GM19043 (cell line): ENCODE measurements around the gene MYO1H.

ENCODE experiments used
- ATAC-seq: cut with Tn5 transposase; IDR thresholded peaks from one replicate; pipeline ENCODE4 v1.9.1; 2021; ENCODE audit warnings: low read depth; ENCODE audit not compliant: unreplicated experiment

Gene MYO1H

DNA sequence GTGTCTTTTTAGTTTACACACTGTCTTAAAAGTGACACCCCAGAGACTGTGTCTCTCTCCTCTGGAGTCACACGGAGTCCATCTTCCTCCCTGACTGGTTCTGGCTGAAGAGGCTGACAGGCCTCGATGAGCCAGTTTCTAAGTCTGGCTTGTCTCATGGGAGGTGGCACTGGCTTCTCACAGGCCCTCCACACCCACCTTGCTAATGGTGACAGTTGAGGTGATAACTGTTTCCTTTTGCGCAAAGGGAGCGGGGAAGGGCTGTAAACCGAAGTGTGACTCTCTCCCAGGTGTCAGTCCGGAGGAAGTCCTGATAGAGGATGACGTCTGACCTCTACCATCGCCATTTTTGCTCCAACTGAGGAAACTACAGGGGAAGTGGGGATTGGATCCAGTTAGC lies 99.2 kb downstream of the MYO1H start:
- ATAC-seq = no peak

DNA sequence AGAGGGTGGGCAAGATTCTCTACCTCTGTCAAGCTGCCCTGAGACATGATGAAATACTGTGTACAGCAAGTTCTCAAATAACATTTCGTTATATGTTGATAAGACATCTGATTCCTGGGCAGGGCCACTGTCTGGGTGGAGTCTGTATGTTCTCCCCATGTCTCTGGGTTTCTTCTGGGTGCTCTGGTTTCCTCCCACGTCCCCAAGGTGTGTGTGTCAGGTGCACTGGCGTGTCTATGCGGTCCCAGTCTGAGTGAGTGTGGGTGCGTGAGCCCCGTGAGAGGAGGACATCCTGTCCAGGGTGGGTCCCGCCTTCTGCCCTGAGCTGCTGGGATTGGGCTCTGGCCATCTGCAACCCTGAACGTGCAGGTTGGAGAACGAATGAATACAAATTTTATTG lies 99.8 kb downstream of the MYO1H start:
- ATAC-seq = no peak

DNA sequence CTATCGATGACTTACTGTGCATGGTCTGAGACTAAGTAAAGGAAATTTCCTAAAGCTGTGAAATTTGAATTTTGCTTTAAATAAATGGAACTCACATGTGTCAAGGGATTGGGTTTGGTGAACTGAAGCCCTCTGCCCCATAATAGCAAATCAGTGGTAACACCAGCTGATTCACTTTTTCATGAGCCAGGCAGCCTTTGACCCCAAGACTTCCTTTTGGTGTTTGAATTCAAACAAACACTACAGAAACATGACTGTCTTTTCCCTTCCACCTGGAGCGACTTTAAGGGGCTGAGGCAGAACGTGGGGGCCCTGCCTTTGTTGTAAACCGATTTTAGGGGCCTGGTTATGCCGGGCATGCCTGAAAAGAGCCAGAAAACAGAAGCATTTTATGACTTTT lies 100.6 kb downstream of the MYO1H start:
- ATAC-seq = no peak

DNA sequence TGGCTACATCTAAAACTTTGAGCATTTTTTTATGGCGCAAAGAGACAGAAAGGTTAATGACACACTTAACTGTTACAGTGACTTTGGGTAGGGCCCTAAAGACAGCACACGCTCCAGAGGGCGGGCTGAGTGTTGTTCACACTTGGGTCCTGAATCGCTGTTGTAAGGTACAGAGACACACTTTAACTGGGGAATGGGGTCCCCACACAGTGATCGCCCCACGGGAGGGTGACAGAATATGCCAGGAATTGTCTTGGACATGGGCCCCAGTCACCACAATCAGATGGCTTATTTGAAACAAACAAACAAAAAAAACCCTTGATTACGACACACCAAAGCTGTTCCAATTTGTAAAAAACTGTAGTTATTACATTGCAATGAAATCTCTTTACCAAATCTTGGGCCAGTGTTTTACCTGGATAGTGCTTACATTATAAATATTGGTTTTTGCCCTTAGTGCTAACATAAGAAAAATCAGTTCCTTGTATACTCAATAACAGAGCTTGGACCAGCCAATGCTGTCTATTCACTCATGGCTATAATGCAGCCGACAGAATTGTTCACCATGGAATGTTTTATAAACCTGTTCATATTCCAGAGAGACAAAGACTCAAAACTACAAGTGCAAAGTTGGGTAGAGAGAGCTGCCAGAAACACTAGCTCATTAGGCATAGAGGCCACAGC lies 101.1 kb downstream of the MYO1H start:
- no peak for ATAC-seq

DNA sequence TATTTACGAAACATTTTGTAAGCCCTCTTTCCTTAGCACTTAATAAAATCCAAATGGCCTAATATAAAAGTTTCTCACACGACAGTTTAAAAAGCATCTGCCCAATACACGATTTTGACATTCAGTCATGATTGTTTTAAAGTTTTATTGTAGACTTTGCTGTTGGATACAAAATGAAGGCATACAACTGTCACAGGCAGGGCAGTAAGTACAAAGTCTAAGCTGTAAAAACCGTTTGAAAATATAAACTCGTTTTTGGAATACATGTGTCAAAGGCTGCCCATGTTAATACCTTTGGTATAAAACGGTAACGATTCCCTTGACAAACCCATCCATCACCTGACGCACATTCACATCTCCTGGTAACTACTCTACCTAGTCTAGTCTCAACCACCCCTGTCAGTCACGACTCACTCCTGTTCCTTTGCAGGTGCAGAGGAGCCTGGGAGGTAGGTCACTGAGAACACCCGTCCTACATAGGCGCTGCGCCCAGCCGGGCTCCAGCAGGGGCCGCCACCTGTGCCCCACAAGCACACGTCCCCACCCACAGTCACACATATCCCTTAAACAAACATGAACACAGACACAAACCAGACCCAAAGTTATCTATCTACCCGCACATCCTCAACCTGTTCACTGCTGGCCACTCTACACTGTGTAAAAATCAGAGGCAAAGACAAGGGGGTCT lies 102.3 kb downstream of the MYO1H start:
- ATAC-seq = no peak

DNA sequence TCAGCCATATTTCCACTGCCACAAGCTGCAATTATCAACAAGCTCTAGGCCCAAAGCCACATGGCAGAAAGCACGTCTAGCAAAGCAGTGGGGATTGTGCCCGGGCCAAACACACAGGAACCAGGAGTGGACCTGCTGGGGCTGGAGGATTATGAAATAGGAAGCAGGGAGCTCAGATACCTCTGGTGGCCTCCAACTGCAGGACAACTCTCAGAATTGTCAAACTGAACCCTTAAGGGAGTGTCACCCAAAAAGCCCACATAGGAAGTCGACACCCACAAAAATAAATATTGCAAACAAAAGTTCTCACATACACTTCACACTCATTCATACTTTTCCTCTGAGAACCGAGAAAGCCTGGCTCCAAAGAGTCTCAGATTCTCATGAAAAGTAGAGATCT lies 103.3 kb downstream of the MYO1H start:
- ATAC-seq = no peak

DNA sequence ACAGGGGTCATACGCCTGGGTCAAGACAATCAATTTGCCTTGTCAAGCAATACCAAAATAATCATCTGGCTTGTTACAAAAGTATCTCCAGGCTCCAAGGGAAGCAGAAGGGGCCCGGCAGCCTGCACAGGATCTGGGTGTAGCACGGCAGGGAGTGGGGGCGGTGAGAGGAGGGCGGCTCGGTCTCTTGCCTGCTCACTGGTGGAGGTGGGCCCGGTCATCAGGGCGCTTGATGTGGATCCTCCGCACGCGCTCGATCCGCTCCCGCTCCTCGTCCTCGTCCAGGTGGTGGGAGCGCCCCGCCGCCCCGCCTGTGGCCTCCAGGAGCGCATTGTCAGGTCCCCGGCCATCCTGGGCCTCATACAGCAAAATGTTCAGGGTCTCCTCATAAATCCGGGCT lies 103.7 kb downstream of the MYO1H start:
- ATAC-seq = no peak

DNA sequence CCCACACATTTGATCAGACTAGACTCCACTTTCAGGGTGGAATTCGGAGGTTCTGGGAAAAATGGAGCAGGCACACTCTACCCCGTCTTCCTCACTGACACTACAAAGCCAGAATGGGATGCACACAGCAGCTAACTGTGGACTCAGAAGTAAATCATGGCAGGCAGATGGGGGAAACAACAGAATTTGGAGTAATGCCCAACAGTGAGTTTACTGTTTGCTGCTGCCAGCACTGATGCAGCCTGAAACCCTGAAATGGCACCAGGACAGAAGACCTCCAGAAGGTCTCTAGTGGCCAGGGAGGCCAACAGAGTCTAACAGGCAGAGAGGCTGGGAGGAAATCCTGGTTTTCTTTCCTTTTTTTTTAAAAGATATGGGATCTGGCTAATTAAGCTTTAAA lies 104.8 kb downstream of the MYO1H start:
- no peak for ATAC-seq

DNA sequence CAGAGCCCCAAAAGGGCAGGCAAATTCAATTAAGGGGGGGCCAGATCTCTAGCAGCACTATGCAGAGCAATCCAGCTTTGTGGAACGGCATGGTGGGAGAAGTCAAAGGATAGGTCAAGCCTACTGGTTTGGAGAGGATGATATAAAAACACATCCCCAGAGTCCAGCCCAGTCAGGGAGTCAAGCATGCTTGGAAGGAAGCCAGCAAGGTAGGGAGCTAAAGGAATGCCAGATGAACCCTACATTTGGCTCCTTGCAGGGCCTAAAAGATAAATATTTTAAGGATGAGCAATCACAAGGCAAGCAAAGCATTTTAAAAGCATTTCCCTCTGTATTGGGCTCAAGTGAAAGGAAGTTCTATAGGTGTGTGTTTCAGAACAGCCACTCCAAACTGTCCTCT lies 108.0 kb downstream of the MYO1H start:
- no peak for ATAC-seq

DNA sequence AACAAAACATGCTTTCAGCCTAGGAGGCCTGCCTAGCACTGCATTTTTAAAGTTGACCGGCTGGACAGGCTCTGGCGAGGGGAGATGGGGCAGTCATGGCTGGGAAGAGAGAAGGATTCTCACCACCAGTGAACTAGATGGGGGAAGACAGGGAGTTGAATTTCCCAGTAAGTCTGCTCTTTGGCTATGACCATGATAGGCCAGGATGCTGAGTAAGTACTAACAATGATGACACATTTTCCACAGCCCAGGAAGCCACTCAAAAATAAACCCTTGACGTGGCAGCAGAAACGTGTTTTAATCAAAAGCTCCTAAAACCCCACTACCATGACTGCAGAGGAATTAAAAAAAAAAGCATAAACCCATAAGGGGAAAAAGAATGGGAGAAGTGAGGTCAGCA lies 110.4 kb downstream of the MYO1H start:
- no peak for ATAC-seq

DNA sequence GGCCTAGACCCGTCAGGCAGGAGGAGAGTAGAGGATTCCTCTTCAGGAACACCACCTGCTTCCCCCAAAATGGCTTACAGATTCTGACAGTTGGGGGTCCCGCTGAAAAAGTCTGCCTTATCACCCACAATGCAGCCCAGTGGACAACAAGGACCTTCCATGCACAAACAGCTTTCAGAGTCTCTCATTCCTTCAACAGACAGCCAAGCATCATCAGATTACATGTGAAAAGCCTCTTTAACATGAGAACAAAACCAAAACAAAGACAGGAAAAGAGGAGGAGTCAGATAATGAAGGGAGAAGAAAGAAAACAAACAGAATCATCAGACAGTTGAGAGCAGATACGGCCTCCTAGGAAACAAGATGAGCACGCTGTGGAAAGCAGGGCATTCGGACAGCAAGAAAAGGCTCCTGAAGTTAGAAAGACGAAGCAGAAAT lies 111.1 kb downstream of the MYO1H start:
- ATAC-seq = no peak

DNA sequence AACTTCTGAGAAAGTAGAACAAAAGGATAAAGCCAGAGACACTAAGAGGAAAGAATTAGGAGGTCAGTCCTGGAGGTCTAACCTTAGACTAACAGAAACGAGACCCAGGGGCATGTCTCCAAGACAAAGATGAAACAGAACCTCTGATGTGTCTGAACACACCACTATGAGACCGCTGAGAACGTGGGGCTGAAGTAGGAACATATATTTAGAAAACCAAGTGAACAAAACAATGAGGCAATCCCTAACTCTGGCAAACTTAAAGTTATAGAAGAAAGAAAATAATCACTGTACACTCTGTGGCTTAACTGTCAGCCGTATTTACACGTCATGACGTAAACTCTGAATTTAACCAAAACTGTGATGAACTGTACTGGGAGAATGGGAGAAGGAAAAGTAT lies 111.5 kb downstream of the MYO1H start:
- no peak for ATAC-seq

DNA sequence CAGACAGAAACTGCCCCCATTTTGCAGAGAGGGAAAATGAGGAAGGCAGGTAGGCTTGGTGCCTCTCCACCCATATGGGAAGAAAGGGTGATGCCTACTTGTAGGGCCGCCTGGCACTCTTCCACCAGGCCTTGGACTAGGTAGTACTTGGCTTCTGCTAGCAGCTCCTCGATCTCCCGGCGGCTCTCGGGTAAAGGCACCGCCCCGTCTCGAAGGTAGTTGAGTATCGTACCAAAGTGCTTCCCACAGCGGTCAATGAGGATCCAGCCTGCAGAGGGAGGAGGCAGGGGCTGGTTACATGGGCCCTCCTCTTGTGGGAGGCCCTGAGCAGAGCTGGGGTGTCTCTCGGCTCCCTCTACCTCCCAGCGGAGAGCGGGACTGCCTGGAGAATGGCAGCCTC lies 112.8 kb downstream of the MYO1H start:
- no peak for ATAC-seq

DNA sequence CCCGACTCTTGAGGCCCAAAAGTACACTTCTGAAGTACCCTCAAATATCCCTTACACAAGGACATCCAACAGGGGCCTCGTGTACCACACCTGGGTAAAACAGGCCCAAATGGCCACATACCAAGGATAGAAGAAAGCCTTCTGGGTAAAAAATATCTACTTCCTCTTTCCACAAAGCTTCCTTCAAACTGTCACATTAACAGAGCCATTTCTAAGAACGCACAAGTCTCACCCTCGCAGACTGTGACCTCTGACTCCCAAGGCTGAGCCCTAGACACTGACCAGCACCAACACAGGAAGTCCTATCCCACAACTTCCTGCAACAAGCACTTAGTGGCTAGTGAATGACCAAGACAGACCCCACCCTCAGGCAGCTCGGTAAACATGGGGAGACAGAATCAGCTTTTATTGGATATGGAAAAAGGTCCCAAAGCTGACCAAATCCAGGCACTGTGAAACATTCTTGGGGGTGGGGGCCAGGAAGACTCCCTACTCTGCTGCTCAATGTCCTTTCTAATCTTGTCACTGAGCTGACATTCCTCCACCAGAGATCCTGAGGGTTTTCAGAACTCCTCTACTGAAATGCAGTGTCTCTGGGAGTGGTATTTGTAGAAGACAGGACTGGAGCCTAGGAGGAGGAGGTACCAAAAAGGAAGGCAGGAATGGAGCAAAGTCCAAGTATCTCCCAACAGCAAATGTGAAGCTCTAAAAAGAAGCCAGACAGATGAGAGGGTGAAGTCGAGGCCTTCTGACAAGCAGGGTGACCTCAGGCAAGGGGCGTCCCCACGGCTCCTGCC lies 113.5 kb downstream of the MYO1H start:
- no peak for ATAC-seq

DNA sequence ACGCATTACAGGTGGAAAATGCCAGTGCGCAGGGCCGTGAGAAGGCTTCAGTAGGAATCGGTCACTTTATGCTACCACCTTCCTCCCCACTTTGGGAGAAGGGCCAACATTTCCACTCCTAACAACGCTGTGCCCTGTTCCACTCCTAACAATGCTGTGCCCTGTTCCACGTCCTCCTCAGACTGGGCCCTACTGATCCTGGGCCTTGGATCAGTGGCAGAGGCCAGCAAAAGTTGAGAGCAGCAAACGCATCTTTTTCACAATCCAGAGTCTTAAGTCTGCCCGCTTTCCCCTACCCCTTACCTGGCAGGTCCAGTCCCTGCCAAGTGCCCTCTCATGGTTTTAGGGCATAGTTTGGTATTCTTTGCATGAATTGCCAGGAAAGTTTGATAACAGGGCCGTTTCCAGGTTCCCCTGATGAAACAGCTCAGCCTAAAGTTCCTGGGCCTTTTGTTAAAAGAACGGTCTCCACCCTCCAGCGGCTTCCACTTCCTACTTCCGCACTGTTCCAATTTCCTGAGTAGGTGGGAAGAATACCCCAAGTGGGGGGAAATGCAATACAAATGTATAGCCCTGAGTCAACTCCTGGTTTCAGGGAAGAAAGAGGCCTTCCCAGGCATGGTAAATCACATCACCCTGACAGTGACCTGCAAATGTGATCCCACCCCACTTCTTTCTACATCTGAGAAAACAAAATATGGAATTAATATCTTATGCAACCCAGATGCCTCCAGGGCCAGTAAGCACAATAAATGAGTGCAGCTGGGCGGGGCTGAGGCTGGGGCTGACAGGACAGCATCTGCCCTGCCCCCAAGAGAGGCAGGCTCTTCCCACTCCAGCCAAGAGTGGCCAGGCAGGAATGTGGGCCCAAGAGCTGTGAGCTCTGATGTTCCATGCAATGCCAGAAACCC lies 114.4 kb downstream of the MYO1H start:
- no peak for ATAC-seq

DNA sequence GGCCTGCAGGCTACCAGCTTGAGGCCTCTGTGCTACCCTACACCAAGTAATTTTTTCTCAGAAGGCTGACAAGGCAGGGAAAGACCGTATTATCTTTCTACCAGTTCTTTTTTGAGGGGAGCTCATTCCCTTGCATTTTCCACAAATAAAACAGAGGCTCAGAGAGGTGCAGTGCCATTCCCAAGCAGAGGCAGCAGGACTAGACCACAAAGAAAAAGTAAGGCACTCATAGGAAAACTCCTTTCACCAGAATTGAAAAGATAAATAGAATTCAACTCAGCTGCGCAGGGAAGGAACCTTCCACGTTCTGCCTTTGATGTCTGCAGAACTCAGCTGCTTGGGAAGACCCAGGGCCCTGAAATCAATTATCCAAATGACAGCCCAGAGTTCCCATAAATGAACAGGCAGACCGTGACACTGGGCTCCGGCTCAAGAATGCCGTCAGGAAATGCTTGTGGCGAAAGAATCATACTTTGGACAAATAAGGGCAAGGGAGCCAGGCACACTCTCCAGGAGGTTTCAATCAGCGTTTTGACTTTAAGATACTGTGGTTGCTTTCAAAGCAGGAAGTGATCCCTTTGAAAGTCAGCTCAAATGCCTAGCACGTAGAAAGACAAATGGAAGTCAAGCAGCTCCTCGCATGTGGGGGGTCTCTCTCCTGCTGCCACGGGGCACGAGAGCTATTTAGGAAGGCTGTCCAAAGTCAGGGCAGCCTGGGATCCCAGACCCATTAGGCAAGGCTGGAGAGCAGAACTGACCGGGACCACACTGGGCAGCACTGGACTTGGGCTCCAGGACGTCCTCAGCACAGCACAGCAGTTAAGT lies 115.4 kb downstream of the MYO1H start:
- no peak for ATAC-seq

DNA sequence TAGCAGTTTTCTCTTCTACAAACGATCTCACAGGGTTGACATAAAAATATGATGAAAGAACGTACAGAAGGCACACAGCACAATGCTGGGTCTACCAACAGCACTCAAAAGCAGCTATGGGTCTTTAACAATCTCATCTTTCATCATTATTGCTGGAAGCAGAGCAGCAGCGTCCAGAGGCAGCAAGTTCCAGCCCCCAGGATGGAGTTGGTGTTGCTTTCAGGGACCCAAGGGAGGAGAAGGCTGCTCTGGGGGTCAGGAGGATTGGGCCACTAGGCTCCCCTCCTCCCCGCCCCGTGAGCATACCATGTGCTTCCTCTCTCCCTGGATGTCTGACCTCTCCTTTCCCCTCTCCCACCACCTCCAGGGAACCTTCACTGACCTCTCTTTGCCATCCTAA lies 116.1 kb downstream of the MYO1H start:
- ATAC-seq = no peak

DNA sequence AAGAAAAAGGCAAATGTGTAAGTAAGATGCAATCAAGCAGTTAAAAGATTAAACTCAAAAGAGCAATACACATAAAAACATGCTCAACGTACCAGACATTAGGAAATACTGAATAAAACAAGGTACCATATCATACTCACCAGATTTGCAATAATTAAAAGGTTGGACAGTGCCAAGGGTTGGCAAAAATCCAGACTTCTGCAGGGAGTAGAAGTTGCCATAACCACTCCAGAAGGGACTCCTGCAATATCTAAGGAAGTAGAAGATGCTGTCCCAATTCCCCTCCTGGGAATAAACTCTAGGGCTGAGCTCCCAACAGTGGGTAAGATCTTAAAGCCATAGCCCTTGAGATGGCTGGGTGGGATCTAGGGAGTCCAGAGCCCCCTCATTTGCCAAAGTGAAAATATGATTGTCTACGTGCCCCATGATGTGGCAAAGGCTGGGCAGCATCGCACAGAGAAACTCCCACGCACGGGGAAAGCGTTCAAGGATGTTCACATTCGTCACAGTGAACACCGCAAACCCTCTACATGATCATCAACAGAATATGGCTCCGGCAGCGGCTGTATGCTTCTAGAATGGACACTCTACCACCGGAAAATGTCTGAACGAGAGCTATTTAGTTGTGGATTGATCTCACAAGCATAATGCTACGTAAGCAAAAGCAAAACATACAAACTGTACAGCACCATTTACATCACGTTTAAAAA lies 117.1 kb downstream of the MYO1H start:
- no peak for ATAC-seq

DNA sequence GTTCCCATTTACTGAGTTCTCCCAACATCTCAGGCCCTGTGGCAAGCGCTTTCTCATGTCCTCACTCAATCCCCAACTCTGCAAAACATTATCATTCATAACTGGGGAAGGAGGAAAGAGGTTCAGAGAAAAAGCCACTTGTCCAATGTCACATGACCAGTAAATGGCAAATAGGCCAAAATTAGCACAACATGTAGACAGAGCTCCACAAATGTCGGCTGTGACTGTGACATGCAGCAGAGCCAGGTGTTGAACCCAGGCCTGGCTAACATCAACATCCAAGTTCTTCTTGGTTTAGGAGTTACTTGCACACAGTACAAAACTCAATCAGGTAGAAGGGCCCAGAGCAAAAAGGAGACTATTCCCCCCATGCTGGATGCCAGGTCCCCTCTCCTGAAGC lies 118.6 kb downstream of the MYO1H start:
- no peak for ATAC-seq
